ENCODE data around the gene NPSR1.

The NPSR1 gene

DNA sequence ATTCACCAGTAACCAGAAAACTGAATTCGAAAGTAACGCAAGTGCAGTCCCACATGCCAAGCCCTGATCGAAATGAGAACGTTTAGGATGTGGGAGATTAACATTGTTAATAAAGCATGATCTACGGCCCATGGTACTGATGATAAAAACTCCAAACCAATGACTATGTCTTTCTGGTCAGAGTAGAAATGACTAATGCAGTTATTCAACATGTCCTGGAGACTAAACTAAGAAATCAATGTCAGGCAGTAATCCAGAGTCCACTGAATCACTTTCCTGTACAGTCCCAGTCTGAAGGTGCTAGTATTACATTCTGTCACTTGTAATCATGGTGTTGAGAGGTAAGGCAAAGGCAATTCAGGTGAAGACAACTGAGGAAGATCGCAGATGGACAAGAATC is 14.4 kb downstream of the NPSR1 start:
- peak; percentile 1 for DNase-seq (ENCODE audit: low read depth, low spot score)
- ChIA-PET CTCF (no interaction called here), POLR2A (no interaction called here)
- TF ChIP-seq, protein P1, sequence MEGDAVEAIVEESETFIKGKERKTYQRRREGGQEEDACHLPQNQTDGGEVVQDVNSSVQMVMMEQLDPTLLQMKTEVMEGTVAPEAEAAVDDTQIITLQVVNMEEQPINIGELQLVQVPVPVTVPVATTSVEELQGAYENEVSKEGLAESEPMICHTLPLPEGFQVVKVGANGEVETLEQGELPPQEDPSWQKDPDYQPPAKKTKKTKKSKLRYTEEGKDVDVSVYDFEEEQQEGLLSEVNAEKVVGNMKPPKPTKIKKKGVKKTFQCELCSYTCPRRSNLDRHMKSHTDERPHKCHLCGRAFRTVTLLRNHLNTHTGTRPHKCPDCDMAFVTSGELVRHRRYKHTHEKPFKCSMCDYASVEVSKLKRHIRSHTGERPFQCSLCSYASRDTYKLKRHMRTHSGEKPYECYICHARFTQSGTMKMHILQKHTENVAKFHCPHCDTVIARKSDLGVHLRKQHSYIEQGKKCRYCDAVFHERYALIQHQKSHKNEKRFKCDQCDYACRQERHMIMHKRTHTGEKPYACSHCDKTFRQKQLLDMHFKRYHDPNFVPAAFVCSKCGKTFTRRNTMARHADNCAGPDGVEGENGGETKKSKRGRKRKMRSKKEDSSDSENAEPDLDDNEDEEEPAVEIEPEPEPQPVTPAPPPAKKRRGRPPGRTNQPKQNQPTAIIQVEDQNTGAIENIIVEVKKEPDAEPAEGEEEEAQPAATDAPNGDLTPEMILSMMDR (IDR thresholded peaks at IDR 0.05; ENCODE audit: insufficient read depth, low read length, missing control alignments) = no peak
- no peak overlapping the region for H3K4me3 ChIP-seq (ENCODE audit: low read depth, low read length)

DNA sequence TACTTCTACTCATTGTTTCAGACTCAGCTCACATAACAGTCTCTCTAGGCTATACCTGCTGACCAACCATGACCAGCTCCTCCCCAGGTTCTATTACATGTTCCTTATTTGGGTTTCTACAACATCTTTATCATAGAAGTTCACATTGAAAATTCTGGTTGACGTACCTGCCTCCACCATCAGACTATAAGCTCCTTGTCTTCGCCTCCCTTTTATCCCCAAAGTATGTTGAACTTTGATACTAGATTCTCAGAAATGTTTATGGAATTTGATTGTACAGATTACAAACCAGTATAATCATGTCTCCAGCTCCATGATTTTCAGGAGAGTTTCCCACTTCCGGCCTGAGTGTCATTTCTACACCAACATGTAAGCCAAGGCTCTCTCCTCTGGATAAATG is 15.0 kb downstream of the NPSR1 start:
- no peak for DNase-seq (ENCODE audit: low read depth, low spot score)
- POLR2A ChIA-PET = no interaction called here
- no peak overlapping the region for H3K4me3 ChIP-seq (ENCODE audit: low read depth, low read length)
- TF ChIP-seq, protein P1 (IDR thresholded peaks at IDR 0.05; ENCODE audit: insufficient read depth, low read length, missing control alignments) = no peak
- CTCF ChIA-PET = no interaction called here

DNA sequence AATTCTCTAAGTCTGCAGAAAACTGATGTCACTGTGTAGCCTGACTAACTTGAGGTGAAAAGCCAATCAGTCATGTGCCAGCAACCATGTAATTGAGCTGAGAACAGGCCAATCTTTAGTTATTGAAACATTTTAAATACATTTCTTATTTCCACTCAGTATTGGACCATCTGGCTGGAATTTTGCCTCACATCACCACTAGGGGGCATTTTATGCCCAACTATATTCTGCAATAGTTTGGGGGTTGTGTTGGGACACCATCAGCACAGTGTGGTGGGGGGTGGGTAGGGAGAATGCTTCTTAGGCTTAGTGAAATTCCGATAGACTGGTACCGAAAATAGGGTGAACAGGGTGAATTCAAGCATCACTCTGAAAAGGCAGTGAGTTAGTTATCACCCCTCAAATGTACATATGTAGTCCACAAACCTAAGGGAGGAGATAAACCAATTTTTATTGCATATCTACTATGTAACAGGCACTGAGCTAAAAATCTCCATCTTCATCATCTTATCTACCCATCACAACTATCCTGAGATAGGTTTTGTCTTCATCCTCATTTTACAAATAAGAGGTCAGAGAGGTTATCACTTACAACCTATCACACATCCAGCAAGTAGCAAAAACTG is 17.8 kb downstream of the NPSR1 start:
- ChIA-PET POLR2A (no interaction called here), CTCF (interaction anchor here (1.0 to 1.9 kb wide), 6 partner anchors 9 to 23 kb away, joined by 3 to 7 read pairs (median 3); no protein-coding TSS in a partner anchor)
- DNase-seq (ENCODE audit: low read depth, low spot score) = no peak
- TF ChIP-seq, protein P1 (IDR thresholded peaks at IDR 0.05; ENCODE audit: insufficient read depth, low read length, missing control alignments) = peak; percentile 26
- H3K4me3 ChIP-seq (ENCODE audit: low read depth, low read length) = no peak overlapping the region

DNA sequence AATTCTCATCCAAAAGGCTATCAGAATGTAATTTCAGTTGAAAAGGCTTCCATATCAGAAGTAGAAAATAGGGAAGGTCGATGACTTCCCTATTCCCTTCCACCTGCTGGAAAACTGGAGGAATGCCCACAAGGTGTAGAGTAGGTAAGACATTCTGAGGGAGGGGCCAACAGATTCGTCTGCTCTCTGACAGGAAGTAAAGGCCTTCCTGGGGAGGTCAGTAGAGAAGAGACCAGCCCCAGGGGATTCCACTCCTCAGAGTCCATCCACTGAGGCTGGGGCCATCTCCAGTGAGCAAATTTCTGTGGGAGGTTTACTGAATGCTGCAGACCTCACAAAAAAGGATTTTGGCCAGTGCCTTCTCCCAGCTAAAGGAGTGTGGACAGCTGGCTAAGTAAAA is 19.5 kb downstream of the NPSR1 start:
- H3K4me3 ChIP-seq (ENCODE audit: low read depth, low read length) = no peak overlapping the region
- ChIA-PET CTCF (no interaction called here), POLR2A (no interaction called here)
- TF ChIP-seq, protein P1 (IDR thresholded peaks at IDR 0.05; ENCODE audit: insufficient read depth, low read length, missing control alignments) = no peak
- DNase-seq (ENCODE audit: low read depth, low spot score) = no peak

DNA sequence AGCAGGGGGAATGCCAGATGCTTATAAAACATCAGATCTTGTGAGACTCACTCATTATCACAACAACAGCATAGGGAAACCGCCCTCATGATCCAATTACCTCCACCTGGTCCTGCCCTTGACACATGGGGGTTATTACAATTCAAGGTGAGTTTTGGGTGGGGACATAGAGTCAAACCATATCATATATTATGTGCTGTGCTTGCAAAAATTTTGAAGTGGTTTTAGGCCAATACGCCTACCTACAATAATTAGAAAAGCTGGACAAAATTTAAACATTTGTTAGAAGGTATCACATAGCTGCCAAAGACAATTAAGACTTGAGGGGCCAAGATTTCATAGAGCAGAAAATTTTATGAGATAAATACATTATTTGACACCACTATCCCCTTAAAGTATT is 29.5 kb downstream of the NPSR1 start:
- ChIA-PET CTCF (interaction anchor here (1.1 kb wide), 1 partner anchor 12 kb away, joined by 3 read pairs; no protein-coding TSS in a partner anchor), POLR2A (no interaction called here)
- TF ChIP-seq, protein P1 (IDR thresholded peaks at IDR 0.05; ENCODE audit: insufficient read depth, low read length, missing control alignments) = no peak
- no peak overlapping the region for H3K4me3 ChIP-seq (ENCODE audit: low read depth, low read length)
- DNase-seq (ENCODE audit: low read depth, low spot score) = no peak

DNA sequence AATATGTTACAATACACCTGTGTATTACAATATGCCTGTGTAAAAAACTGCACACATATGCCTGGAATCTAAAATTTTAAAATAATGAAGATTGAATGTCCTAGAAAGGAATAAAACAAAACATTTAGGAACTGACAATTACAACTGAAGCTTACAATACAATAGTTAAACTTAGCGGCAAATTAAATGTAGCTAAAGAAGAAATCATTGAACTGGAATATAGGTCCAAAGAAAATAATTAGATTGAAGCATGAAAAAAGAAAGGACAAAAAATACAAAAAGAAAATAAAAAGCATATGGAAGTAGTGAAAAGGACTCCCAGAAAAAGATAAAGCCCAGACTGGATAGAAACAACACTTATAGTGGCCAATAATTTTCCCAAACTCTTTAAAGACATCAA is 38.4 kb downstream of the NPSR1 start:
- ChIA-PET POLR2A (no interaction called here), CTCF (no interaction called here)
- H3K4me3 ChIP-seq (ENCODE audit: low read depth, low read length) = no peak overlapping the region
- TF ChIP-seq, protein P1 (IDR thresholded peaks at IDR 0.05; ENCODE audit: insufficient read depth, low read length, missing control alignments) = no peak
- no peak for DNase-seq (ENCODE audit: low read depth, low spot score)

All from AG04449 (cell line).